GM18868 (cell line): ENCODE measurements around the gene RBBP8.

Experiments
- ATAC-seq: cut with Tn5 transposase; IDR thresholded peaks from one replicate; pipeline ENCODE4 v1.9.1; 2021; ENCODE audit warnings: mild to moderate bottlenecking, moderate library complexity; ENCODE audit not compliant: unreplicated experiment

The RBBP8 gene

DNA sequence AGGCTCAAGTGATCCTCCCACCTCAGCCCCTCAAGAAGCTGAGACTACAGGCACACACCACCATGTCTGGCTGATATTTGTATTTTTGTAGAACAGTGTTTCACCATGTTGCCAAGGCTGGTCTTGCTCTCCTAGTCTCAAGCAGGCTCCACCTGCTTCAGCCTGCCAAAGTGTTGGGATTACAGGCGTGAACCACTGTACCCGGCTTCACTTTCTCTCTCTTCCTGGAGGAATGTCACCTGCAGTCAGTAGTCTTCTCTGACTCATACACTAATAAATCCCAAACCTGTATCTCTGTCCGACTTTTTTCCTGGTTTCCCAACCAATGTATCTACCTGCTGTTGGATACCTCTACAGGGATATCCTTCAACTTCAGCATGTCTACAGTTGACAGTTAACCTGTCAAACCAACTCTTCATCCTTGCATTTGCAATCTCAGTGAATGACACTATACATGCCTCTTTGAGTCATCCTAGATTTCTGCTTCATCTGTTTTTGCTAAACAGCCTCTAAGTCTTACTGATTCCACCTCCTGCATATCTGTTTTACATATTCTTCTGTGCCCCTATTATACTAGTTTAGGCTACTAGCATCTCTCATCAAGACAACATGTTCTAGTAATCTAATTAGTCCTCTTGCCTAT, 54.5 kb downstream of the RBBP8 start:
- ATAC-seq: no peak

DNA sequence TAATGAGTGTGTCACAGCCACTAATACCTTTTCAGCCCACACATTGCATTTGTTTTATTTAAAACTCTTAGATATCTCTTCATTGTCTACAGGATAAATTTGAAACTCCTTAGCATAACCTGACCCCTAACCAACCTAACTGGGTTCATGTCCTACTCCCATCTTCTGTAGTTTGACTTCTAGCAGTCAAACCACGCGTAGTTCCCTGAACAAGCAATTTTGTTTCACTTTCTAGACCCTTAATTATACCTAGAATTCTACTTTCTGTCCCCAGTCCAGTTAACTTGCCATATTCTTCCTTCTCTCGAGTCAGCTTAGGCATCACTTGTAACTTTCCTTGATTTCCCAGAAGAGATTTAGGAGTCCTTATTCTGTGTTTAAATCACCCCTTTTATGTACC, 55.1 kb downstream of the RBBP8 start:
- no peak for ATAC-seq

DNA sequence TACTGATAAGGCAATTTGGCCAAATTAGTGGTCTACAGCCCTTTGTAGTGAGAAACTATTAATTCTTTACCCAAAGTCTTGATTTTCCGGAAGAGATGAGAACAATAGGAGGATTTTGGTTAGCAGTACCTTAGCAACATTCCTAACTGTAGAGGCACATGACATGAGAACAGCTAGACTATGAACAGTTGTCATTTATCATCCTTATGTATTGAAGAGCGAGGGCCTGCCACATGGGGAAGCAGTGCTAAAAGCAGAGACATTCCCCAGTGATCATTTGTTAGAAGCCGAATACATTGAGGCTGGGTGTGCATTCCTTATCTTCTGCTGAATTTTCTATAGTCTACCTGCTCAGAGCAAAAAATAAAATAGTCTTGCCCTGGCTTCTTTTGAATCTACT, 65.2 kb downstream of the RBBP8 start:
- no peak for ATAC-seq

DNA sequence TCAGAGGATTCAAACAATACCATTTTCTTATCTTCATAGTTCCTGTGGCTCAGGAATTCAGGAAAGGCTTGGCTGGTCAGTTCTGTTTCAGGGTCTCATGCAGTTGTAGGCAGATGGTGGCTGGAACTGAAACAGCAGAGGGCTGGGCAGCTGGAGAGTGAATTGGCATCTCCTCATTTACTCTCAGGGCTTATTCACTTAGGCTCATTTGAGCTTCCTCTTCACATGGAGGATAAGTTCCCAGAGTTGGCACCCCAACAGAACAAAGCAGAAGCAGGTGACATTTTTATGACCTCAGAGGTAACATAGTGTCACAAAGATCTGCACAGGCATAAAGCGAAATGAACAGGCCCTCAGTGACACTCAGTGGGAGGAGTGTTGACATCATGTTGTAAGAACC, 66.1 kb downstream of the RBBP8 start:
- ATAC-seq: no peak

DNA sequence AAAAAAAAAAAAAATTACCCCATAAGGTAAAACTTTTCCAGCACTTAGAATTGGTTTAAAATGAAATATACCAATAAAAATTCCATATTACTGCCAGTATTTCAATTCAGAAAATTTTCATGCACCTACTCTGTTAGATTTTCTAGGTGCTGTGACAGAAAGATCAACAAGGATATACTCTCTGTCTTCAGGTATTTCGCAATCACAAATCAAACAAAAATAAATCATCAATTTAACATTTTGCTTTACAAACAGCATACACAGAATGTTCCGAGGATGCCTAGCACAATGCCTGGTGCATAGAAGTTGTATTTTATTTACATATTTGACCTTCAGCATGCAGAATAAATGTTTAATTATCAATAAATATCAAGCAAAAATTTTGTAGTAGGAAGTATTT, 66.5 kb downstream of the RBBP8 start:
- no peak for ATAC-seq

DNA sequence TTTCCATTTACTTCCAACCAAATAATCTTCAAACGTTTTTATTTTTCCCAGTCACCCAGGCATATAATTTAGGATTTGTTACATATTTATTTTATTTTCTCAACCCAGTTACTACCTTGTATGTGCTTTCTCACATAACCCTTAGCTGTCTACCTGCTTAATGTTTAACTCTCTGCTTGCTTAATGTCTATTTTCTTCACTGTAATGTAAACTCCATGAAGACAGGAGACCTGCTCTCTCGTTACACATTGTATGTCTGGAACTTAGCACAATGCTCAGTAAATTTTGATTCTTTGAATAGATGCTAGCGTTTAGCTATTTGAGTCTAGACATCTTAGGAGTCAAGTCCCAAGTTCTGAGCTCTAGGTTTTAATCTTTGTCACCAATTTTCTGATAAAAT, 70.2 kb downstream of the RBBP8 start:
- no peak for ATAC-seq

DNA sequence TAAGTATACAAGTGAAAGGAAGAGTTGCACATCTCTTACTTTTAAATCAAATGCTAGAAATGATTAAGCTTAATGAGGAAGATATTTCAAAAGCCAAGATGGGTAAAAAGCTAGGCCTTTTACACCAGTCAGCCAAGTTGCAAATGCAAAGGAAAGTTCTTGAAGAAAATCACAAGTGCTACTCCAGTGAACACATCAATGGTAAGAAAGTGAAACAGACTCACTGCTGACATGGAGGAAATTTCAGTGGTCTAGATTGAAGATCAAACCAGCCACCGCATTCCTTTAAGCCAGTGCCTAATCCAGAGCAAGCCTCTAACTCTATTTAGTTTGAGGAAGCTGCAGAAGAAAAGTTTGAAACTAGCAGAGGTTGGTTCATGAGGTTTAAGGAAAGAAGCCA, 79.1 kb downstream of the RBBP8 start:
- no peak for ATAC-seq

DNA sequence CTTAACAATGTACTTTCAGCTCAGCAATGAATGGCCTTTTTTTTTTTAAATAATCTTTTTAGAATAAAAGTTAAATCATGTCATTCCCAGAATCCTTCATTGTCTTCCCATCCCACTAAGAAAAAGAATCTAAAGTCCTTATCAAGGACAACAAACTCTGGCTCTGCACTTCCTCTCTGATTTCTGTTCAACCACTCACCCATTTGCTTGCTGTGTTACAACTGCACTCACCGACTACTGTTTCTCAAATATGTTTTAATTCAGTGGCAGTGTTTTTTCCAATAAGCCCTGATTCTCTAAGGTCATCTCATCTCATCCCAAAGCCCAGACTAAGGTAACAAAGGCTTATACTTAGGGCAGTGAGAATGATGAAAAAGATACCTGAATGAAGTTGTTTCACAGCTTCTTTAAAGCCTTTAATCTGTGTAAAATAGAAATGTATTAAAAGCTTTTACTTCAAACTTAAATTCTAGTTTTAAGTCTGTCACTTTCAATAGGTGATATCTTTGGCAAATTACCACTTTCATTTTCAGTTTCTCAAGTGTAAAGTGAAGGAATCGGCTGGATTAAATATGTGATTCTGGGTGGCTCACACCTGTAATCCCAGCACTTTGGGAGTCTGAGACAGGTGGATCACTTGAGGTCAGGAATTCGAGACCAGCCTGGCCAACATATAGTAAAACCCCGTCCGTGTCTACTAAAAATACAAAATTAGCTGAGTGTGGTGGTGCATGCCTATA, 87.6 kb downstream of the RBBP8 start:
- ATAC-seq: no peak

DNA sequence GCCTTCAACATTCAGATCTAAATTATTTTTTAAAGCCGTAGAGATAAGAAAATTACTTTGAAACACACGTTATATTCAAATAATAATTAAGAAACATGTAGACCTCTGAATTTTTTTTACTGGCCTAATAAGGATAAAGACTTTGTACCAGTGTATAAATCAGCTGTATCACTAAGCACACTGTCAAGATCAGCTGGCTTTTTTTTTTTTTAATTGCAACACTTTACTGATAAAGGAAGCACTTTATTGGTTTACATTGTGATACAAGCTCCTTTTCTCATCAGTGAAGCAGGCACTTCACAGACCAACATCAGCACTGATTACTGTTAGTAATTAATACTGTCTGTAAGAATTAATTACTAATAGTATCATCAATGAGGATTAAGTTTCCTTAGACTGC, 88.5 kb downstream of the RBBP8 start:
- ATAC-seq: no peak

DNA sequence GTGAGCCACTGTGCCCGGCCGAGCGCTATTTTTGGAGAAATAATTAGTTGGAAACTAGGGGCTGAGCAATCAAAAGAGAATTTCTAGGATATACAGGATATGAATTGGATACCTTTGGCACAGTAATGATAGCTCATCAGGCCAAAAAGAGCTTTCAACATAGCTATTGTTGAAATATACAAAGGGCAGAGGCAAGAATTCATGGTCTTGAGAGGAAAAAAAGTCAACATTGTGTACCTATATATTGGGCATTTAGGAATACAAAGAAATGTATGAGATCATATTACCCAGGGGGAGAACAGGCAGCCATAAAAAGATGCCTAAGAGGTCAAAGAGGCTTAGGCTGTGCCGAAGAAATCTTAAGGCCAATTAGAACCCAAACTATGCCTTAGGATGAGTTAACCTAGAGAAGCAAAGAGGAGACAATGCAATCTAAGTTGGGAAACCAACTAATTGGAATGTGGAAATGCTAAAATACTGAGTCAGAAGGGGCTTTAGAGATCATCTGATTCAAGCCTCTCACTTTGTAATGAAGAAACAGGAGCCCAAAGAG, 99.0 kb downstream of the RBBP8 start:
- no peak for ATAC-seq

DNA sequence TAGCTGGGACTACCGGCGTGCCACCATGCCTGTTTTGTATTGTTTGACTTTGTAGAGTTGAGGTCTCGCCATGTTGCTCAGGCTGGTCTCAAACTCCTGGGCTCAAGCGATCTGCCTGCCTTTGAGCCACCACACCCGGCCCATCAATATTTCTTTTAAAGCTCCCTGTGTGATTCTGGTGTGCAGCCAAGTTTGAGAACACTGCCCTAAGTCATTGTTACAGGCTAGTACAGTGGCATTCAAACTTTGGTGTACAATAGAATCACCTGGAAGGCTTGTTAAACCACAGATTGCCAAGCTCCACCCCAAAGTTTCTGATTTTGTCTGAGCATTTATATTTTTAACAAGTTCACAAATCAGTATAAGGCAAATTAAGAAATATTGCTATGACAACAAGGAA, 99.9 kb downstream of the RBBP8 start:
- no peak for ATAC-seq

DNA sequence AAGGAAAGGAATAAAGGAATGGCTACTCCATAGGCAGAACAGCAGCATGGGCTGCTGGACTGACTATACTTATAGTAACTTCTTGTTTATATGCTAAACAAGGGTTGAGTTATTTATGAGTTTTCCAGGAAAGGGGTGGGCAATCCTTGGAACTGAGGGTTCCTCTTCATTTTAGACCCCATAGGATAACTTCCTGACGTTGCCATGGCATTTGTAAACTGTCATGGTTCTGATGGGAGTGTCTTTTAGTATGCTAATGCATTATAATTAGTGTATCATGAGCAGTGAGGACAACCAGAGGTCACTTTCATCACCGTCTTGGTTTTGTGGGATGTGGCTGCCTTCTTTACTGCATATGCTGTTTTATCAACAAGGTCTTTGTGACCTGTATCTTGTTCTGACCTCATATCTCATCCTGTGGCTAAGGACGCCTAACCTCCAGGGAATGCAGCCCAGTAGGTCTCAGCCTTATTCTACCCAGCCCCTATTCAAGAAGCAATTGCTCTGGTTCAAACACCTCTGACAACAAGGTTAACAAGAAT, 103.6 kb downstream of the RBBP8 start:
- ATAC-seq: no peak

DNA sequence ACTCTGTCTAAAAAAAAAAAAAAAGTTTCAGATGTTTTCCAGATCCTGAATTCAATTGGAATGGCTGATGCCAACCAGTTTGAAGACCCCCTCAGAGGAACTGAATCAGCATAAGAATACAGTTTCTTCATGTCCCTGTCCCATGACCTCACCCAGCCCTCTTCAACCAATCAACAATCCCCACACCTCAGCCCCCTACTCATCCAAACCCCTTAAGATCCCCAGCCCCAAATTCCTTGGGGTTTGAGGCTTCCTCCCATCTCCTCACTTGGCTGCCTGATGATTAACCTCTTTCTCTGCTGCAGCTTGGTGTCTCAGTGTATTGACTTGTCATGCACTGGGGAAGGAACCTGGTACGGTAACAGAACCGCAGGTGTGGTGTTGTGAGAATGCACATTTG, 104.5 kb downstream of the RBBP8 start:
- no peak for ATAC-seq

DNA sequence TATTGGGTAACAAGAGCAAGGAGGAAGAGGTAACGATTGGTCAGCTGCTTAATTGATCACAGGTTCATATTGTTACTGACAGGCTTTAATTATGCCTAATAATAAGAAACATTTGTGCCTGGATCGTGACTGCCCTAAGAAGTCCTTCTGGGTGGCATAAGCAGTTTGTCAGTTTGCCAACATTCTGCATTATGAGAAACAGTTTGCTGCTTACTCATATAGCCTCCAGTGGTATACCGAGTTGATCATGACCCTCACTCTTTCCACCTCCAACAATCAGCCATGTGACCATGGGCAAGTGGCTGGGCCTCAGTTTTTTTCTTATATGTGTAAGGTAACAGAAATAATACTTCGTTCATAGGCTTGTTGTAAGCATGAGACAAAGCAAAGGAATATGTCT, 105.6 kb downstream of the RBBP8 start:
- no peak for ATAC-seq

DNA sequence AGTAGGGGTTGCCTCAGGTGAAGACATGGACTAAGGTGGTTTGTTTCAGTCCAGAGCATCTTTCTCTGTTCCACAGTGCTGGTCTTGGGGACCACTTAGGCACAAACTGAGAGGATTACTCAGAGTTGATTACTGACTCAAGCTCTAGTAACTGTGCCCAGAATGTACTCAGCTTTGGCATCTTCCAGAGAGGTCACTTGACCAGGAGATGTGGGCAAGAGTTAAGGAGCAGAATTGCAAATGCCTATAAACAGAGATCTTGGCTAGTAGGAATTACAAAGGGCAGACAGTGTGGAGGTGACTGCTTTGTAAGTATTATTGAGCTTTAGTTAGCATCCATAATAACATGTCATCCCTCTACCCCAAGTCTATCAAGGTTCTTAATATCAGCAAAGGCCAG, 109.0 kb downstream of the RBBP8 start:
- ATAC-seq: no peak

DNA sequence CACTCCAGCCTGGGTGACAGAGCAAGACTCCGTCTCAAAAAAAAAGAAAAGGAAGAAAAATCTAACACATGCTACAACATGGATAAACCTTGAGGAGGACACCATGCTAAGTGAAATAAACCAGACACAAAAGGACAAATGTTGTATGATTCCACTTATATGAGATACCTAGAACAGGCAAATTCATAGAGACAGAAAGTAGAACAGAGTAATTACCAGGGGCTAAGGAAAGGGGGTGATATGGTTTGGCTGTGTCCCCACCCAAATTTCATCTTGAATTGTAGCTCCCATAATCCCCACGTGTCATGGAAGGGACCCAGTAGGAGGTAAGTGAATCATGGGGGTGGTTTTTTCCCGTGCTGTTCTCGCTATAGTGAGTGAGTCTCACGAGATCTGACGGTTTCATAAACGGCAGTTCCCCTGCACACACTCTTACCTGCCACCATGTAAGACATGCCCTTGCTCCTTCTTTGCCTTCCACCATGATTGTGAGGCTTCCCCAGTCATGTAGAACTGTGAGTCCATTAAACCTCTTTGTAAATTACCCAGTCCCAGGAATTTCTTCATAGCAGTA, 110.8 kb downstream of the RBBP8 start:
- no peak for ATAC-seq

DNA sequence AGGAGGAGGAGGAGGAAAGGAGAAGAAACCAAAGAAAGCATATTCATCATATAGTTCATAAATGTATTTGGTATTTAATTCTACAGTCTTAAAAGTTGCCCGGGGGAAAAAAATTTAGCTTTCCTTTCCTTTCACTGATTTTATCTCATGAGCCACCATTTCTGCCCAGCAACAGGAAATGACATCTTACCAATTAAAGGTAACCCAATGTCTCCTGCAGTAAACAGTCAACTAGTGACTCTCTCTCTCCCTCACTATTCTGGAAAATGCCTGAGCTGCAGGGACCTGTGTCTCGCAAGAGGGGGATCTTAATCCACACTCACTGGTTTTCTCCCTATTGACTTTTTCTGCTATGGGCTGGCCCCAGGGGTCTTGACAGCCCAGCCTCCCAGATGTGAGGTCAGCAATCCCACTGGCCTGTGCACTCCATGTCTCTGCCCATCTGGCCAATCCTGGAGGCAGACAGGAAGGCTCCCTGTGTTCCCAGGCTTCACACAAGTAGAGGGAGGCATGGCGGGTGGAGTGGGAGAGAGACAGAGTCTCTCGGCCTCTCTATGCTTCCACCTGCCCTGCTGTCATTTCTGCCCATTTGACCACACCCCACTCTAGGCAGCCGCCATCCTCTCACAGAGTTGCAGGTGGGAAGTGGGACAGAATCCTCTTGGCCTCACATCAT, 116.7 kb downstream of the RBBP8 start:
- no peak for ATAC-seq

DNA sequence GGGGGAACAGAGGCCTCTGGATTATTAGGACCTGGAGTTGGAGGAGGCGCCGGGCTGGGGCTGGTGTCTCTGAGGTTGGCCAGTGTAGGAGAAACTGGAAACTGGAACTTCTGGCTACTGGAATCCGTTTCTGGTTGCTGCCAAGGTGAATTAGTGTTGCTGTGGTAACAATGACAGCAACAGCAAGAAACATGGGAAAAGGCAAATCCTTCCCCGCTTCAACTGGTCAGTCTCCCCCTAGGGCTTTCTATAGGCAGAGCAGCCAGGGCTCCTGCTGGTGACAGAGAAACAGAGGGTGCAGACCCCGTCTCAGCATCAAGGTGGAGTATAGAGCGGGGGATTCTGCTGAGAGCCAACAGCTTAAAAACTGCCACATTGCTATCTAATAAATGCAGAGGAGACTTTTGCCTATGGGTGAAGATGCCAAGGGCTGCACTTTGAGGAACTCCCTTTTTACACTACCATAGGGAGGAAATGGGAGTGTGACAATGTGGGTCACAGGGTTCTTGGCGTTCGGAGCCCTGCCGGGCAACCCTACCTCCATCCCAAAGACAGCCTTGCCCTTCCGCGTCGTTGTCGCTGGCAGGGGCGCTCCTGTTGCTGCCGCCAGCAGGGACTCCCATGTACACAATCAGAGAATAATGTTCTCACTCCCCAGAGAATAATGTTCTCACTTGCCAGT, 120.8 kb downstream of the RBBP8 start:
- ATAC-seq: no peak

DNA sequence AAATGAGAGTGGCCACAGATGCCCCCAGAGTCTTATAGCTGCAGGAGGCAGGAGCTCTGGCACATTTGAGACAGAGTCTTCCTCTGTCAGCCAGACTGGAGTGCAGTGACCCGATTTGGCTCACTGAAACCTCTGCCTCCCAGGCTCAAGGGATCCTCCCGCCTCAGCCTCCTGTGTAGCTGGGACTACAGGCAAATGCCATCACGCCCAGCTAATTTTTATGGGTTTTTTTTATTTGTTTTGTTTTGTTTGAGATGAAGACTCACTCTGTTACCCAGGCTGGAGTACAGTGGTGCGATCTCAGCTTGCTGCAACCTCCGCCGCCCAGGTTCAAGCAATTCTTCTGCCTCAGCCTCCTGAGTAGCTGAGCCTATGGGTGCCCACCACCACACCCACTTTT, 121.4 kb downstream of the RBBP8 start:
- ATAC-seq: no peak

DNA sequence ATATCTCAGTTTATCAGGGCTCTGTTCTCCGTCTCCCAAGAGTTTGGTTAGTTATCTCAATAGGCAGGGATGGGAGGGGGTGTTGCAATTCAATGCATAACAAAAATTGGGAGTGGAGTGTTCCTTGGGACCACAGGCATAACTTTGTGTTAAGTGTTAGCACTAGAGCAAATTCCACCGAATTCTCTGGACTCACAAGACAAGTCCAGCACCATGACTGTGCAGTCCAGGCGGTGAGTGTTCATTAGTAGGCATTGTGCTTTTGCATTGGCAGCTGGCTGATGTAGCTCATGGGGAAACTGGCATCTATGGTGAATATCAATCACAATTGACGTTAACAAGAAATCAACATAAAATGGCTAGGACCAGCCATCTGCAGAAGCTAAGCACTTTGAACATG, 123.2 kb downstream of the RBBP8 start:
- ATAC-seq: no peak

DNA sequence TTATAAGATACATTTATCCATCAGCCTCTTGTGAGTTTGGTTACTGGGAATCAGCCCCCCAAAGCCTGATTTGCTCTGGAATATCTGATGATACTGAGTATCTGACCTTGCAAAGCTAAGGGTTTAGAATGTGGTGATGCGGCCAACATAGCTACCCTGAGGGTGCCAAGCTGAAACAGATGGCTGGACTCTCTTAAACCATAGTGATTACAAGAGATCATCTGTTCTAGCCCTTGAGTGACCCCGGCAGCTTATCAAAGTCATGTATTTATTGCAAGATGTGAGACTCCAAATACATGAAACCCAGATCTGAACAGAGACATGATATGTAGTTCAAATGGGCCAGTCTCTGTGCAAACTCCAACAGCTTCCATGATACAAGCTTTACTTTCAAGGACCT, 124.0 kb downstream of the RBBP8 start:
- ATAC-seq: no peak
